Measurements from ENCODE around the gene SLC35F1.
A peak's percentile ranks its signal among the peaks of the same experiment; 100 is the strongest.

Gene SLC35F1

GRCh38 chr6:118207947-118208346 lies 300.9 kb downstream of the SLC35F1 start:
- Histone ChIP-seq H3K4me1 (ENCODE audit: control insufficient read depth, insufficient read depth, low read length) (no peaks in the 10 kb centered on the region), H3K36me3 (ENCODE audit: control insufficient read depth in 2 of 2, insufficient read depth in 1 of 2, low read length in 2 of 2) (no peaks in the 10 kb centered on the region), H3K4me3 (ENCODE audit: low read depth, low read length) (no peak overlapping the region), H3K27ac (ENCODE audit: extremely low read depth, low read depth, low read length) (no peak overlapping the region), H3K9me3 (ENCODE audit: control insufficient read depth, insufficient read depth, low read depth, low read length) (no peaks in the 10 kb centered on the region)
- ChIA-PET POLR2A (no interaction called here), CTCF (interaction anchor here (0.7 kb wide), 1 partner anchor 291 kb away, joined by 3 read pairs; no protein-coding TSS in a partner anchor)
- peak; percentile 30; the same call in 1 of the 2 replicates for TF ChIP-seq ZSCAN4 (tag by site-specific recombination; IDR thresholded peaks at IDR 0.05)
- TF ChIP-seq IKZF3 (tag by site-specific recombination; IDR thresholded peaks at IDR 0.05) = no peak
- TF ChIP-seq MEIS1 (CRISPR knock-in tag; IDR thresholded peaks at IDR 0.05; ENCODE audit: borderline replicate concordance) = no peak

GRCh38 chr6:118212451-118213173 lies 305.5 kb downstream of the SLC35F1 start:
- Histone ChIP-seq H3K27ac (ENCODE audit: extremely low read depth, low read depth, low read length) (no peak overlapping the region), H3K9me3 (ENCODE audit: control insufficient read depth, insufficient read depth, low read depth, low read length) (no peaks in the 10 kb centered on the region), H3K4me3 (ENCODE audit: low read depth, low read length) (no peak overlapping the region), H3K36me3 (ENCODE audit: control insufficient read depth in 2 of 2, insufficient read depth in 1 of 2, low read length in 2 of 2) (no peaks in the 10 kb centered on the region), H3K4me1 (ENCODE audit: control insufficient read depth, insufficient read depth, low read length) (no peaks in the 10 kb centered on the region)
- POLR2A ChIA-PET = no interaction called here
- peak; percentile 59; the same call in 1 of the 2 replicates for TF ChIP-seq ZNF366 (tag by site-specific recombination; conservative IDR thresholded peaks at IDR 0.05)
- TF ChIP-seq ZNF621 (tag by site-specific recombination; IDR thresholded peaks at IDR 0.05) = no peak
- no peak for TF ChIP-seq OVOL3 (tag by site-specific recombination; IDR thresholded peaks at IDR 0.05)
- TF ChIP-seq ZNF433 (tag by site-specific recombination; IDR thresholded peaks at IDR 0.05; ENCODE audit: low read depth) = no peak
- no peak for TF ChIP-seq IKZF3 (tag by site-specific recombination; IDR thresholded peaks at IDR 0.05)
- CTCF ChIA-PET = interaction anchor here (0.6 kb wide), 1 partner anchor 34 kb away, joined by 3 read pairs; no protein-coding TSS in a partner anchor

- no peaks in the 10 kb centered on the region for H3K36me3 ChIP-seq (ENCODE audit: control insufficient read depth in 2 of 2, insufficient read depth in 1 of 2, low read length in 2 of 2)
- no peaks in the 10 kb centered on the region for H3K9me3 ChIP-seq (ENCODE audit: control insufficient read depth, insufficient read depth, low read depth, low read length)
- CTCF ChIA-PET = no interaction called here
- H3K4me3 ChIP-seq (ENCODE audit: low read depth, low read length) = no peak overlapping the region
- POLR2A ChIA-PET = no interaction called here
- H3K4me1 ChIP-seq (ENCODE audit: control insufficient read depth, insufficient read depth, low read length) = no peaks in the 10 kb centered on the region
- no peak overlapping the region for H3K27ac ChIP-seq (ENCODE audit: extremely low read depth, low read depth, low read length)
- TF ChIP-seq ZNF514 (tag by site-specific recombination; IDR thresholded peaks at IDR 0.05) (no peak), ZNF214 (tag by site-specific recombination; IDR thresholded peaks at IDR 0.05; ENCODE audit: borderline replicate concordance) (no peak), ZNF416 (tag by site-specific recombination; IDR thresholded peaks at IDR 0.05) (no peak), ZNF132 (tag by site-specific recombination; IDR thresholded peaks at IDR 0.05; ENCODE audit: borderline replicate concordance) (no peak), ZEB2 (tag by site-specific recombination; IDR thresholded peaks at IDR 0.05) (no peak), ZBTB48 (tag by site-specific recombination; IDR thresholded peaks at IDR 0.05) (no peak), ZNF843 (tag by site-specific recombination; IDR thresholded peaks at IDR 0.05) (no peak), PRDM10 (tag by site-specific recombination; IDR thresholded peaks at IDR 0.05) (no peak), BCL11B (tag by site-specific recombination; IDR thresholded peaks at IDR 0.05; ENCODE audit: low read depth) (no peak), ZNF362 (tag by site-specific recombination; IDR thresholded peaks at IDR 0.05) (no peak), ZFP41 (tag by site-specific recombination; IDR thresholded peaks at IDR 0.05; ENCODE audit: borderline replicate concordance) (no peak), ZNF658 (tag by site-specific recombination; IDR thresholded peaks at IDR 0.05) (no peak), HOXA7 (CRISPR knock-in tag; IDR thresholded peaks at IDR 0.05; ENCODE audit: borderline replicate concordance) (no peak), PRDM6 (tag by site-specific recombination; IDR thresholded peaks at IDR 0.05) (no peak), ZBTB26 (tag by site-specific recombination; optimal IDR thresholded peaks at IDR 0.05) (no peak), ZNF350 (tag by site-specific recombination; IDR thresholded peaks at IDR 0.05) (no peak)
Observed at GRCh38 chr6:118215269-118215668, 308.2 kb downstream of the SLC35F1 start.
